ENCODE data around the gene UBL4A. TPM values are rescaled to one million over a fixed set of nuclear protein-coding genes. Genes with fewer than 3 reads are reported as not detected.

Gene UBL4A
- polyA plus RNA-seq, 2 of the 4 experiments (the other 2 are of a cell fraction), result 26.4 to 37.7 TPM

- no peak for FAIRE-seq
- Histone ChIP-seq H3K4me3 (no peak overlapping the region), H3K4me1 (no peaks in the 10 kb centered on the region), H3K9me3 (no peaks in the 10 kb centered on the region), H3K4me2 (no peak overlapping the region), H3K27ac (no peak overlapping the region)
- no peak for ATAC-seq
- 90% methylated on average over 9 of the region's 9 CpGs for WGBS (ENCODE audit: missing lambda C conversion rate)
- TF ChIP-seq FOSL2 (IDR thresholded peaks at IDR 0.05) (no peak), FOSL2 (CRISPR knock-in tag; IDR thresholded peaks at IDR 0.05) (no peak)
- ChIA-PET POLR2A (interaction anchor here (0.6 kb wide), 1 partner anchor 41 kb away, joined by 3 read pairs; no protein-coding TSS in a partner anchor), CTCF (no interaction called here)
- no peak for DNase-seq (ENCODE audit: low read depth in 1 of 2, low spot score in 1 of 2)
These were observed 33.6 kb downstream of the UBL4A start for GRCh38 chrX:154452823-154453222.

- no peak for FAIRE-seq
- no peak for ATAC-seq
- WGBS (ENCODE audit: missing lambda C conversion rate), result 95% methylated on average over 11 of the region's 17 CpGs
These were observed 36.1 kb downstream of the UBL4A start for GRCh38 chrX:154450312-154450711.

GRCh38 chrX:154449618-154450017 lies 36.8 kb downstream of the UBL4A start:
- H3K4me3 ChIP-seq, result no peak overlapping the region
- WGBS (ENCODE audit: missing lambda C conversion rate), result 90% methylated on average over 2 of the region's 18 CpGs
- no peak overlapping the region for H3K4me2 ChIP-seq
- ChIA-PET CTCF (interaction anchor here (1.1 kb wide), 1 partner anchor 28 kb away, joined by 3 read pairs; no protein-coding TSS in a partner anchor), POLR2A (no interaction called here)
- H3K4me1 ChIP-seq, result peaks cover 8% of the 10 kb centered on the region
- H3K9me3 ChIP-seq, result no peaks in the 10 kb centered on the region
- no peak overlapping the region for H3K27ac ChIP-seq
- DNase-seq (ENCODE audit: low read depth in 1 of 2, low spot score in 1 of 2) (no peak), FAIRE-seq (no peak), ATAC-seq (no peak)
- no peak for TF ChIP-seq EHMT2 (IDR thresholded peaks at IDR 0.05; ENCODE audit: low read depth)
- TF ChIP-seq BCL3 (IDR thresholded peaks at IDR 0.05), result no peak
- TF ChIP-seq FOSL2 (IDR thresholded peaks at IDR 0.05), result no peak
- TF ChIP-seq FOSL2 (CRISPR knock-in tag; IDR thresholded peaks at IDR 0.05), result no peak
- TF ChIP-seq MAZ (IDR thresholded peaks at IDR 0.05; ENCODE audit: borderline replicate concordance, low read depth, low read length), result no peak
- no peak for TF ChIP-seq HEYL (CRISPR knock-in tag; IDR thresholded peaks at IDR 0.05)

More at GRCh38 chrX:154450312-154450711, 36.1 kb downstream of the UBL4A start:
- Histone ChIP-seq H3K27ac (no peak overlapping the region), H3K4me1 (peaks cover 2% of the 10 kb centered on the region), H3K4me2 (no peak overlapping the region), H3K9me3 (no peaks in the 10 kb centered on the region), H3K4me3 (no peak overlapping the region)
- ChIA-PET CTCF (interaction anchor here (1.1 kb wide), 1 partner anchor 27 kb away, joined by 3 read pairs; no protein-coding TSS in a partner anchor), POLR2A (no interaction called here)
- TF ChIP-seq RCOR1 (IDR thresholded peaks at IDR 0.05; ENCODE audit: low read depth, low read length), result no peak
- TF ChIP-seq GATA3 (IDR thresholded peaks at IDR 0.05; ENCODE audit: borderline replicate concordance), result no peak
- TF ChIP-seq MYC (IDR thresholded peaks at IDR 0.05; ENCODE audit: borderline replicate concordance, low read length), result no peak
- TF ChIP-seq HDAC2 (IDR thresholded peaks at IDR 0.05), result no peak
- TF ChIP-seq EHF (CRISPR knock-in tag; IDR thresholded peaks at IDR 0.05), result no peak
- TF ChIP-seq FOSL2 (IDR thresholded peaks at IDR 0.05), result no peak
- TF ChIP-seq FOSL2 (CRISPR knock-in tag; IDR thresholded peaks at IDR 0.05), result no peak
- TF ChIP-seq FOXS1 (CRISPR knock-in tag; IDR thresholded peaks at IDR 0.05), result no peak
- TF ChIP-seq MAZ (IDR thresholded peaks at IDR 0.05; ENCODE audit: borderline replicate concordance, low read depth, low read length), result no peak
- TF ChIP-seq RAD21 (conservative IDR thresholded peaks at IDR 0.05 in 1 of 2, IDR thresholded peaks at IDR 0.05 in 1 of 2), result no peak
- TF ChIP-seq TFCP2L1 (CRISPR knock-in tag; IDR thresholded peaks at IDR 0.05), result no peak
- no peak for TF ChIP-seq ZFP36 (IDR thresholded peaks at IDR 0.05; ENCODE audit: borderline replicate concordance, partially characterized antibody)
- no peak for TF ChIP-seq FOSB (CRISPR knock-in tag; IDR thresholded peaks at IDR 0.05)
- no peak for TF ChIP-seq JUNB (IDR thresholded peaks at IDR 0.05)
- TF ChIP-seq REST (IDR thresholded peaks at IDR 0.05), result no peak
- no peak for TF ChIP-seq SREBF2 (IDR thresholded peaks at IDR 0.05)
- DNase-seq (ENCODE audit: low read depth in 1 of 2, low spot score in 1 of 2), result no peak

Measured in A549 (cell line).